T-cell (primary cell): ENCODE data around the gene SIGLEC9. TPM values are rescaled to one million over a fixed set of nuclear protein-coding genes. Genes with fewer than 3 reads are reported as not detected.
A peak's percentile ranks its signal among the peaks of the same experiment; 100 is the strongest.

Source experiments
- ATAC-seq, 4 experiments: fragments of 200-7000 bp in 3 of 4; fragments of 150-1000 bp in 1 of 4; cut with Tn5 transposase; replicated peaks in 1 of 4; 1 replicate in 3 of 4; 2 replicates in 1 of 4; pipeline ENCODE4 v1.10.0; 2021; ENCODE audit warnings: moderate library complexity in 3 of 4, mild to moderate bottlenecking in 2 of 4, moderate number of reproducible peaks in 1 of 4
- CTCF ChIA-PET, 2 donors: fragments of 300-600 bp; sonication (Branson Sonifier 250); formaldehyde crosslinking; loops; one replicate each; lab custom pipeline; 2022; ENCODE audit warnings: antibody characterized with exemption in 2 of 2; lab: Charles Lee
- POLR2A ChIA-PET, 2 donors: fragments of 300-600 bp; sonication (Branson Sonifier 250); formaldehyde crosslinking; loops; one replicate each; lab custom pipeline; 2022; ENCODE audit warnings: antibody characterized with exemption in 2 of 2; lab: Charles Lee
- DNase-seq, 35 experiments: peaks; one replicate each; pipeline versions ENCODE4 v3.0.0 to v3.0.0-alpha.2; 2013 to 2023
- H3K27ac ChIP-seq: one replicate; pipeline ENCODE4 v1.5.1; 2013; ENCODE audit warnings: low read length
- H3K27me3 ChIP-seq, 2 experiments: replicated peaks in 1 of 2; 1 replicate in 1 of 2; 2 replicates in 1 of 2; pipeline versions ENCODE4 v1.6.1 to v1.7.0; 2013; ENCODE audit warnings: low read length in 1 of 2, mixed read lengths in 1 of 2; ENCODE audit not compliant: control insufficient read depth in 2 of 2, insufficient read depth in 2 of 2; ENCODE audit errors: extremely low read depth in 1 of 2
- H3K36me3 ChIP-seq, 2 donors: 1 replicate in 1 of 2; 2 replicates in 1 of 2; pipeline versions ENCODE4 v1.6.1 to v1.7.0; 2013; ENCODE audit warnings: low read length in 1 of 2; ENCODE audit not compliant: control insufficient read depth in 2 of 2, insufficient read depth in 1 of 2; ENCODE audit errors: extremely low read depth in 1 of 2
- H3K4me1 ChIP-seq, 2 experiments: 1 replicate in 1 of 2; 2 replicates in 1 of 2; pipeline versions ENCODE4 v1.6.1 to v1.7.0; 2013; ENCODE audit warnings: low read length in 2 of 2, mixed read lengths in 1 of 2; ENCODE audit not compliant: insufficient read depth in 2 of 2, control insufficient read depth in 1 of 2; ENCODE audit errors: extremely low read depth in 1 of 2
- H3K4me3 ChIP-seq, 2 donors: 1 replicate in 1 of 2; 2 replicates in 1 of 2; pipeline versions ENCODE4 v1.5.1 to v1.7.0; 2013; ENCODE audit warnings: mild to moderate bottlenecking in 2 of 2, low read length in 1 of 2, moderate library complexity in 1 of 2; ENCODE audit not compliant: control insufficient read depth in 1 of 2; ENCODE audit errors: extremely low read depth in 1 of 2
- H3K9me3 ChIP-seq: 2 replicates; pipeline ENCODE4 v1.7.0; 2013
- H3K27ac Mint-ChIP-seq, 2 donors: one replicate each; pipeline ENCODE4 v1.8.0; 2020 to 2021; ENCODE audit warnings: mild to moderate bottlenecking in 2 of 2, mixed read lengths in 2 of 2
- H3K27me3 Mint-ChIP-seq, 2 donors: one replicate each; pipeline ENCODE4 v1.8.0; 2021 to 2022; ENCODE audit warnings: mixed read lengths in 2 of 2
- H3K36me3 Mint-ChIP-seq: one replicate; pipeline ENCODE4 v1.8.0; 2021; ENCODE audit warnings: mixed read lengths
- H3K4me1 Mint-ChIP-seq, 3 donors: one replicate each; pipeline ENCODE4 v1.8.0; 2020 to 2022; ENCODE audit warnings: mixed read lengths in 3 of 3, mild to moderate bottlenecking in 1 of 3
- H3K4me3 Mint-ChIP-seq, 3 donors: one replicate each; pipeline ENCODE4 v1.8.0; 2020 to 2022; ENCODE audit warnings: mild to moderate bottlenecking in 3 of 3, mixed read lengths in 3 of 3, moderate library complexity in 3 of 3
- H3K9me3 Mint-ChIP-seq, 3 donors: one replicate each; pipeline ENCODE4 v1.8.0; 2020 to 2022; ENCODE audit warnings: mixed read lengths in 3 of 3
- WGBS: methylation state at CpG from one replicate; pipeline ENCODE4 v1.1.5; 2013; ENCODE audit warnings: missing lambda C conversion rate; ENCODE audit not compliant: insufficient coverage; 5-methylcytosine and 5-hydroxymethylcytosine counted together
- total RNA-seq, 35 experiments: library from RNA in 6 of 35; stranded (reverse) in 6 of 35; fragments of 120-200 nt in 1 of 35; gene quantifications; one replicate each; pipeline versions ENCODE4 v1.2.1 to v1.2.4 and lab custom pipeline; 2013 to 2026

The SIGLEC9 gene
- total RNA-seq, 5 donors from 2014 or later (not counting 1 experiment from before 2014, with no cell fraction given): 0.73 to 2.6 (median 1.6) TPM

GRCh38 chr19:51161266-51161665, 36.6 kb downstream of the SIGLEC9 start:
- no peak overlapping the region for H3K4me3 ChIP-seq
- whole genome bisulfite sequencing: no CpG with 5 or more reads among the region's 1 CpG
- DNase-seq: no peak
- CTCF ChIA-PET: no interaction called here
- H3K36me3 Mint-ChIP-seq: no peaks in the 10 kb centered on the region
- H3K4me1 ChIP-seq: peaks cover 0 to 9% of the 10 kb centered on the region in 2 experiments
- POLR2A ChIA-PET: no interaction called here
- peaks cover 0 to 7% of the 10 kb centered on the region in 2 experiments for H3K27me3 ChIP-seq
- no peak overlapping the region for H3K27ac Mint-ChIP-seq
- H3K4me3 Mint-ChIP-seq: no peak overlapping the region
- no peaks in the 10 kb centered on the region for H3K9me3 Mint-ChIP-seq
- no peak for ATAC-seq
- no peaks in the 10 kb centered on the region for H3K36me3 ChIP-seq
- peaks cover 7 to 10% (median 10%) of the 10 kb centered on the region in 3 donors for H3K4me1 Mint-ChIP-seq
- H3K9me3 ChIP-seq: no peaks in the 10 kb centered on the region
- H3K27me3 Mint-ChIP-seq: peaks cover 0 to 2% of the 10 kb centered on the region in 2 donors
- no peak overlapping the region for H3K27ac ChIP-seq

GRCh38 chr19:51161867-51162496, 37.3 kb downstream of the SIGLEC9 start:
- Mint-ChIP-seq H3K36me3 (no peaks in the 10 kb centered on the region), H3K27me3 (peaks cover 0 to 2% of the 10 kb centered on the region in 2 donors), H3K4me1 (peaks cover 13 to 16% (median 15%) of the 10 kb centered on the region in 3 donors), H3K27ac (no peak overlapping the region), H3K4me3 (no peak overlapping the region), H3K9me3 (no peaks in the 10 kb centered on the region)
- no peak for ATAC-seq
- Histone ChIP-seq H3K27me3 (peaks cover 0 to 7% of the 10 kb centered on the region in 2 experiments), H3K36me3 (no peaks in the 10 kb centered on the region), H3K4me1 (peaks cover 0 to 14% of the 10 kb centered on the region in 2 experiments), H3K27ac (no peak overlapping the region), H3K4me3 (no peak overlapping the region), H3K9me3 (no peaks in the 10 kb centered on the region)
- no peak for DNase-seq
- WGBS: 92% methylated on average over 2 of the region's 4 CpGs
- ChIA-PET POLR2A (no interaction called here), CTCF (no interaction called here)

GRCh38 chr19:51163257-51163656, 38.6 kb downstream of the SIGLEC9 start:
- peaks cover 0 to 2% of the 10 kb centered on the region in 2 donors for H3K27me3 Mint-ChIP-seq
- H3K9me3 Mint-ChIP-seq: no peaks in the 10 kb centered on the region
- H3K27ac Mint-ChIP-seq: no peak overlapping the region
- ATAC-seq (no peak), DNase-seq (no peak)
- ChIA-PET CTCF (no interaction called here), POLR2A (no interaction called here)
- no peaks in the 10 kb centered on the region for H3K36me3 ChIP-seq
- WGBS: 74% methylated on average over 3 of the region's 3 CpGs
- H3K27ac ChIP-seq: no peak overlapping the region
- H3K4me1 ChIP-seq: peaks cover 0 to 25% of the 10 kb centered on the region in 2 experiments
- H3K4me3 Mint-ChIP-seq: no peak overlapping the region
- H3K36me3 Mint-ChIP-seq: no peaks in the 10 kb centered on the region
- peaks cover 21 to 24% (median 23%) of the 10 kb centered on the region in 3 donors for H3K4me1 Mint-ChIP-seq
- H3K9me3 ChIP-seq: no peaks in the 10 kb centered on the region
- H3K27me3 ChIP-seq: peaks cover 0 to 4% of the 10 kb centered on the region in 2 experiments
- H3K4me3 ChIP-seq: no peak overlapping the region

GRCh38 chr19:51164215-51164614, 39.5 kb downstream of the SIGLEC9 start:
- H3K4me1 Mint-ChIP-seq: peaks cover 22 to 26% (median 25%) of the 10 kb centered on the region in 3 donors
- peaks cover 0 to 7% of the 10 kb centered on the region in 2 experiments for H3K27me3 ChIP-seq
- H3K27ac ChIP-seq: no peak overlapping the region
- peaks cover 0 to 5% of the 10 kb centered on the region in 2 donors for H3K27me3 Mint-ChIP-seq
- no peak for ATAC-seq
- DNase-seq: no peak
- no peaks in the 10 kb centered on the region for H3K9me3 ChIP-seq
- H3K36me3 Mint-ChIP-seq: no peaks in the 10 kb centered on the region
- ChIA-PET POLR2A (no interaction called here), CTCF (no interaction called here)
- WGBS: 88% methylated on average over 1 of the region's 3 CpGs
- H3K4me3 ChIP-seq: no peak overlapping the region
- H3K36me3 ChIP-seq: no peaks in the 10 kb centered on the region
- no peak overlapping the region for H3K27ac Mint-ChIP-seq
- no peaks in the 10 kb centered on the region for H3K9me3 Mint-ChIP-seq
- no peak overlapping the region for H3K4me3 Mint-ChIP-seq
- peaks cover 0 to 27% of the 10 kb centered on the region in 2 experiments for H3K4me1 ChIP-seq

GRCh38 chr19:51166846-51167490, 42.3 kb downstream of the SIGLEC9 start:
- no peaks in the 10 kb centered on the region for H3K9me3 Mint-ChIP-seq
- Histone ChIP-seq H3K4me1 (peaks cover 0 to 28% of the 10 kb centered on the region in 2 experiments), H3K4me3 (peak overlapping the region in 1 of 2 donors; percentile 26), H3K9me3 (no peaks in the 10 kb centered on the region), H3K27me3 (peaks cover 0 to 9% of the 10 kb centered on the region in 2 experiments), H3K27ac (peak overlapping the region; percentile 35), H3K36me3 (no peaks in the 10 kb centered on the region)
- peak overlapping the region; percentile 67 to 75 for H3K27ac Mint-ChIP-seq
- ATAC-seq (peak; percentile 61 to 90 (median 71)), DNase-seq (peak in 24 of 35 experiments; percentile 7 to 53 (median 20))
- H3K4me1 Mint-ChIP-seq: peaks cover 28 to 30% (median 28%) of the 10 kb centered on the region in 3 donors
- 13% methylated on average over 9 of the region's 9 CpGs for WGBS
- no peaks in the 10 kb centered on the region for H3K36me3 Mint-ChIP-seq
- peaks cover 0 to 12% of the 10 kb centered on the region in 2 donors for H3K27me3 Mint-ChIP-seq
- CTCF ChIA-PET: no interaction called here
- peak overlapping the region; percentile 44 to 73 (median 45) for H3K4me3 Mint-ChIP-seq
- POLR2A ChIA-PET: no interaction called here

GRCh38 chr19:51168564-51169282, 44.0 kb downstream of the SIGLEC9 start:
- H3K9me3 ChIP-seq: no peaks in the 10 kb centered on the region
- peaks cover 0 to 16% of the 10 kb centered on the region in 2 experiments for H3K27me3 ChIP-seq
- H3K36me3 Mint-ChIP-seq: no peaks in the 10 kb centered on the region
- H3K27ac ChIP-seq: no peak overlapping the region
- POLR2A ChIA-PET: no interaction called here
- DNase-seq: no peak
- no peak overlapping the region for H3K27ac Mint-ChIP-seq
- CTCF ChIA-PET: no interaction called here
- WGBS: 75% methylated on average over 4 of the region's 13 CpGs
- no peaks in the 10 kb centered on the region for H3K36me3 ChIP-seq
- H3K9me3 Mint-ChIP-seq: no peaks in the 10 kb centered on the region
- no peak overlapping the region for H3K4me3 Mint-ChIP-seq
- peaks cover 0 to 28% of the 10 kb centered on the region in 2 experiments for H3K4me1 ChIP-seq
- peaks cover 0 to 10% of the 10 kb centered on the region in 2 donors for H3K27me3 Mint-ChIP-seq
- ATAC-seq: no peak
- no peak overlapping the region for H3K4me3 ChIP-seq
- H3K4me1 Mint-ChIP-seq: peaks cover 28 to 30% (median 28%) of the 10 kb centered on the region in 3 donors
